T-helper 1 cell treated with Interleukin-12 subunit alpha and Interleukin-12 subunit beta and Interleukin-4 antibody, amounts not matched to agents 30 μg/mL and 1 μg/mL, for 36 hours (primary cell): ENCODE data around the gene PAK4.
"Not testable (repeated sequence)": the region's sequence is repeated elsewhere in the genome, so short reads cannot be mapped to it uniquely, and the experiment has no call there.

Experiments used
- H3K27ac Mint-ChIP-seq: one replicate; pipeline ENCODE4 v1.8.0; 2021; ENCODE audit warnings: mild to moderate bottlenecking, mixed read lengths
- H3K27me3 Mint-ChIP-seq: one replicate; pipeline ENCODE4 v1.8.0; 2021; ENCODE audit warnings: low read depth, mixed read lengths
- H3K36me3 Mint-ChIP-seq: one replicate; pipeline ENCODE4 v1.8.0; 2021; ENCODE audit warnings: low read depth, mixed read lengths
- H3K4me1 Mint-ChIP-seq: one replicate; pipeline ENCODE4 v1.8.0; 2021; ENCODE audit warnings: low read depth, mixed read lengths
- H3K4me3 Mint-ChIP-seq: one replicate; pipeline ENCODE4 v1.8.0; 2021; ENCODE audit warnings: mild to moderate bottlenecking, moderate library complexity, mixed read lengths
- H3K9me3 Mint-ChIP-seq: one replicate; pipeline ENCODE4 v1.8.0; 2021; ENCODE audit warnings: mixed read lengths

PAK4 gene

DNA sequence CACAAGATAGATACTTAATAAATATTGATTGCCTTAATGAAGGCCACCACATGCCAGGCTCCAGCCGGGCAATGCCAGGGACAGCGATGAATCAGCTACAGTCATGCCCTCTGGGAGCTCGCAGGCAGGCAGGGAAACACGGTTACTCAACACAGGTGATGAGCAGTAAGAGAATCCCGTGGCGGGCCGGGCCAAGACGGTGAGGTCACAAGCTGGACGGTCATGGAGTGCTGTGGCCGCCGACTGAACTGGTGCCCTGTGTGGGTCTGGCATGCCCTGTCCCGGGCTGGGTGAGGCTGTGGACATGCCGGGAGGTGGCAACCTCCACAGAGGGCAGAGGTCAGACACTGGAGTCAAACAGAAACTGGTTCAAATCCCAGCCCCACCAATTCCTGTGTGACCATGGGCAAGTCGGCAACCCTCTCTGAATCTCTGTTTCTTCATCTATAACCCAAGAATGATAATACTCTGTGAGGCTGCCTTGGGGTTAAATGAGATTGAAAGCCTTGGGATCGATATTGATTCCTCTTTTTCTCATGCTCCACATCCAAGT lies 13.2 kb upstream of the PAK4 start:
- Mint-ChIP-seq H3K36me3 (no peaks in the 10 kb centered on the region), H3K4me3 (no peak overlapping the region), H3K27me3 (peaks cover 9% of the 10 kb centered on the region), H3K9me3 (no peaks in the 10 kb centered on the region), H3K27ac (no peak overlapping the region), H3K4me1 (no peaks in the 10 kb centered on the region)

DNA sequence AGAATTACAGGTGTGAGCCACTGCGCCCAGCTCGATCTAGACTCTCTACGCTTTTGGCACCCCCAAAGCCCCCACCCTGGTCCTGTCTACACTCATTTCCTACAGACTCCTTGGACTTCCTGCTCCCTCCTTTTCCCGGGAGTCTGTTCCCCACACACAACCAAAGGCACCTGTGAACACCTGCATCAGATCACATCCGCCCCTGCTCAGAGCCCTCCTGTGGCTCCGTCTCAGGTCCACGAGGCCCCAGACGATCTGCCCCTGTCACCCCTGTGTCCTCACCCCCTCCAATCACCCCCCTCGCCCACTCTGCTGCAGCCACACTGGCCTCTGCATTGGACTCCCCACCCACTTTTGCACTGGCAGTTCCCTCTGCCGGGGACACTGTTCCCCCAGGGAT lies 12.4 kb upstream of the PAK4 start:
- no peaks in the 10 kb centered on the region for H3K36me3 Mint-ChIP-seq
- no peaks in the 10 kb centered on the region for H3K4me1 Mint-ChIP-seq
- peaks cover 9% of the 10 kb centered on the region for H3K27me3 Mint-ChIP-seq
- no peak overlapping the region for H3K4me3 Mint-ChIP-seq
- no peak overlapping the region for H3K27ac Mint-ChIP-seq
- H3K9me3 Mint-ChIP-seq: no peaks in the 10 kb centered on the region

DNA sequence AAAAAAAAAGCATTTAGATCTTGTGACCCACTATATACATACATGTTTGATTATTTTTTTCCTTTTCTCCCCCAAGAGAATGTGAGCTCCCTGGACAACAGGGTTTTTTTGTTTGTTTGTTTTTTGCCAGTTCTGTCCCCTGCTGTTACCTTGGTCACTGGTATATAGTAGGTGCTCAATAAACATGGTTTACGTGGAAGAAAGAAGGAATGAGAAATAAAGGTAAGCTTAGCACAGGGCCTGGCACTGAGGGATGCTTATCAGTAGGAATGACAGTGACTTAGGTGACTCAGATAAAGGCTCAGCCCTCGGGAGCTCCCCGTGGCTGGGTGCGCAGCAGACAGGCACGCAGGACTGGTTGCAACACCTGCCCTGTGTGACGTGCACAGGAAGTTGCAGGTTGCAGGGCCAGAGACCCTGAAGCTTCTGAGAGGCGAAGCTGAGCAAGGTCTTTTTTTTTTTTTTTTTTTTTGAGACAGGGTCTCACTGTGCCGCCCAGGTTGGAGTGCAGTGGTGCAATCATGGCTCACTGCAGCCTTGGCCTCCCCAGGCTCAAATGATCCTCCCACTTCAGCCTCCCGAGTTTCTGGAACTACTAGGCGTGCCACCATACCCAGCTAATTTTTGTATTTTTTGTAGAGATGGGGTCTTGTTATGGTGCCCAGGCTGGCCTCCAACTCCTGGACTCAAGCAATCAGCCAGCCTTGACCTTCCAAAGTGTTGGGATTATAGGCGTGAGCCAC lies 10.3 kb upstream of the PAK4 start:
- H3K27me3 Mint-ChIP-seq: peaks cover 9% of the 10 kb centered on the region
- H3K9me3 Mint-ChIP-seq: no peaks in the 10 kb centered on the region
- no peak overlapping the region for H3K27ac Mint-ChIP-seq
- H3K4me1 Mint-ChIP-seq: no peaks in the 10 kb centered on the region
- no peak overlapping the region for H3K4me3 Mint-ChIP-seq
- no peaks in the 10 kb centered on the region for H3K36me3 Mint-ChIP-seq

DNA sequence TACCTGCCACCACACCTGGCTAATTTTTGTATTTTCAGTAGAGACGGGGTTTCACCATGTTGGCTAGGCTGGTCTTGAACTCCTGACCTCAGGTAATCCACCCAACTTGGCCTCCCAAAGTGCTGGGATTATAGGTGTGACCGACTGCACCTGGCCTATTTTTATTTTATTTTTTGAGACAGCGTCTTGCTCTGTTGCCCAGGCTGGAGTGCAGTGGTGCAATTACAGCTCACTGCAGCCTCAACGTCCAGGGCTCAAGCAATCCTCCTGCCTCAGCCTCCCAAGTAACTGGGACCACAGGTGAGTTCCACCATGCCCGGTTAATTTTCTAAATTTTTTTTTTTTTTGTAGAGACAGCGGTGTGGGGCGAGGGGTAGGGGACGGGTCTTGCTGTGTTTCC lies 8.6 kb upstream of the PAK4 start:
- H3K27ac Mint-ChIP-seq: not testable (repeated sequence)

DNA sequence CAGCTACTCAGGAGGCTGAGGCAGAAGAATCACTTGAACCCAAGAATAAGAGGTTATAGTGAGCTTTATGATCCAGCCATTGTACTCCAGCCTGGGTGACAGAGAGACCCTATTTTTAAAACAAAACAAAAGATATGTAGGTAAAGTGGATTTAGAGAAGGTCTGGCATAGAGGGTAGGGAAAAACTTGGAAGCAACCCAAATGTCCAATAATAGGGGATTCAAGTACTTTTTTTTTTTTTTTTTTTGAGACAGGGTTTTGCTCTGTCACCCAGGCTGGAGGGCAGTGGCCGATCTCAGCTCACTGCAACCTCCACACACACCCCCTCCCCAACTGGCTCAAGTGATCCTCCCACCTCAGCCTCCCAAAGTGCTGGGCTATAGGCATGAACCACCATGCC lies 5.8 kb upstream of the PAK4 start:
- Mint-ChIP-seq H3K4me3 (no peak overlapping the region), H3K9me3 (no peaks in the 10 kb centered on the region), H3K4me1 (peaks cover 11% of the 10 kb centered on the region), H3K36me3 (no peaks in the 10 kb centered on the region), H3K27me3 (peaks cover 8% of the 10 kb centered on the region), H3K27ac (no peak overlapping the region)

More for the DNA sequence above, 8.6 kb upstream of the PAK4 start:
- H3K27me3 Mint-ChIP-seq, H3K36me3 Mint-ChIP-seq, H3K4me1 Mint-ChIP-seq, H3K9me3 Mint-ChIP-seq, H3K4me3 Mint-ChIP-seq: not testable (repeated sequence)

DNA sequence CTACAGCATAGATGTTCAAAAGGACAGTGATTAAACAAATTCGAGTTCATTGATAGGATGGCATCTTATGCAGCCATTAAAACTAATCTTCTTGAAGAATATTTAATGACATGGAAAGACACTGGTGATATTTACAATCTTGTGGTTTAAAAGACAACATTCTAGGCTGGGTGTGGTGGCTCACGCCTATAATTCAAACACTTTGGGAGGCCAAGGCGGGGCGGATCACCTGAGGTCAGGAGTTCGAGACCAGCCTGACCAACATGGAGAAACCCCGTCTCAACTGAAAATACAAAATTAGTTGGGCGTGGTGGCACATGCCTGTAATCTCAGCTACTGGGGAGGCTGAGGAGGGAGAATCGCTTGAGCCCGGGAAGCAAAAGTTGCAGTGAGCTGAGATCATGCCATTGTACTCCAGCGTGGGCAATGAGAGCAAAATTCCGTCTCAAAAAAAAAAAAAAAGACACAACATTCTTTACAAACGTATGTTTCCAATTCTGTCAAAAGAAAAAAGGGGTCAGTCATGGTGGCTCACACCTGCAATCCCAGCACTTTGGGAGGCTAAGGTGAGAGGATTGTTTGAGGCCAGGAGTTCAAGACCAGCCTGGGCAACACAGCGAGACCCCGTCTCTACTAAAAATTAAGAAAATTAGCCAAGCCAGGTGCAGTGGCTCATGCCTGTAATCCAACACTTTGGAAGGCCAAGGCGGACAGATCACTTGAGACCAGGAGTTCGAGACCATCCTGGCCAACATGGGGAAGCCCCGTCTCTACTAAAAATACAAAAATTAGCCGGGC lies 2.5 kb upstream of the PAK4 start:
- Mint-ChIP-seq H3K9me3 (no peaks in the 10 kb centered on the region), H3K4me3 (peak overlapping the region; percentile 64), H3K27me3 (peaks cover 8% of the 10 kb centered on the region)

DNA sequence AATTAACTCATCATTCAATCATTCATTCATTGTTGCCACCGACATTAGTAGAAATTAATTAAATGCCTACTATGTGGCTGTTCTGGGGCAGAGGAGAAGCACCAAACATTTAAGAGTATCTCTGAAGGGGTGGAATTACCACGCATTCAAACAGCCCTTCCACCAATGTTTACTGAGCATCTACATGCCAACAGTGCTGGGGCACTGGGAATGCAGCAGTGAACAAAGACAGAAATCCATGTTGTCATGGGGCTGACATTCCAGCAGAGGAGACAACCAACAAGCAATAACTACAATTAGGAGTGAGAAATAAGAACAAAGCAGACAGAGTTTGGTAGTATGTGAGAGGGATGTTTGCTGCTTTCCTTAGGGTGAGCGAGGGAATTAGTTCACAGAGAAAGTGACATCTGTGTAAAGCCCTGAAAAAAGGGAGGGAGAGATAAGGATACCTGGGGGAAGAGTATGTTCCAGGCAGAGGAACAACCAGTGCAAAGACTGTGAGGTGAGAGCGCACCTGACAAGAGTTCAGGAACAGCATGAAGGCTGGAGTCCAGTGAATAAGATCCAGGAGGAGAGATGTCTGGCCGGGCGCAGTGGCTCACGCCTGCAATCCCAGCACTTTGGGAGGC lies 1.3 kb upstream of the PAK4 start:
- Mint-ChIP-seq H3K36me3 (peaks cover 2% of the 10 kb centered on the region), H3K27ac (peak overlapping the region; percentile 47), H3K4me1 (peaks cover 27% of the 10 kb centered on the region), H3K4me3 (peak overlapping the region; percentile 71), H3K9me3 (no peaks in the 10 kb centered on the region), H3K27me3 (peaks cover 8% of the 10 kb centered on the region)

More for the DNA sequence above, 2.5 kb upstream of the PAK4 start:
- Mint-ChIP-seq H3K27ac (no peak overlapping the region), H3K36me3 (peaks cover 2% of the 10 kb centered on the region), H3K4me1 (peaks cover 27% of the 10 kb centered on the region)

DNA sequence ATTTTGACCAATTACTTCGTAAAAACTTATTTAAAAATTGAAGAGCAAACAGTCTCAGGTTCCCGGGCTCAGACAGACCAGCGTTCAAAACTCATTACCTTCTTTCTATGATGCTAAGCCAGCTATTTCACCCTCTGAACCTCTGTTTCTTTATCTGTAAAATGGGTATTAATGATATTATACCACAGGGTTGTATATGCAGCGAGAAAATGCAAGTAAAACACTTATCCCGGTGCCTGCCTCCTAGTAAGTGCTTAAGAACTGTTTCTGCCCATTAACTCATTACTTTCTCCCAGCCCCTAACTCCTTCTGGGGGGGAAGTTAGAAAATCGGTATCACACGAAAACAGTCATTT lies 410 bp upstream of the PAK4 start:
- H3K27me3 Mint-ChIP-seq: peaks cover 8% of the 10 kb centered on the region

DNA sequence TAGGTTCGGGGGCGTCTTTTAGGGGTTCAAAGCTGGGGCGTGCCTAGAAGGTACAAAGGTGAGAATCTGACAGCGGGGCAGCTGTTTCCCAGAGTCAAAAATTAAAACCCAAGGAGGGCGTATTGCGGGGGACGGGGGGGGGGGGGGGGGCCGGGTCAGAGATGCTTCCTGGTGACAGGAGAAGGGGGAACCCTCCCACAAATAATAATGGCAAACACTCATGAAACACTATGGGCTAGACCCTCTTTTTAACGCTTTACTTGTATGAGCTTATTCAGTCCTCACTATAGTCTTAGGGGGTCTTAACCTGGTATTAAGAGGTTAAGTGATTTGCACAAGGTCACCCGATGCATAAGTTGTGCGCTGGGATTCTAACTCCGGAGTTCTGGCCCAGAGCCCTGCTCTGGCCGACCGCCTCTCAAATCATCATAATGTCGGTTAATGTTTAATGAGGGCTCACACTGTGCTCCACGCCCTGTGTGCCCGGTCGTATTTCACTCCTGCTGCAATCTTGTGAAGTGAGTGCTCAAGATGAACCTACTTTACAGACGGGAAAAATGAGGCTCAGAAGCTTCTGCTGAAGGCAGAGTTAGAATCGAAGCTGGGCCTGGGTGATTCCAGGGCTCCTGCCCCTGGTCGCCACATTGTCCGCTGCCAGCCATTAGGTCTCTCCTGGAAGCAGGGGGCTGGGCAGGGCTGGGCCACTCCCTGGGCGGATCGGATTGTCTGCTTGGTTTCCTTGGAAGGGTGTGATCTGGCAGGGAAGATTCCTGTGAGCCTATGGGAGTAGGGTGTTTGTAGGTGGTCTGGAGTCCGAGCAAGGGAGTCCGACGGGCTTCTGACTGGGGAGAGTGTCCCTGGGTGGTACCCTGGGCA lies 964 bp downstream of the PAK4 start:
- peaks cover 32% of the 10 kb centered on the region for H3K4me1 Mint-ChIP-seq

More for the DNA sequence above, 410 bp upstream of the PAK4 start:
- H3K36me3 Mint-ChIP-seq: peaks cover 2% of the 10 kb centered on the region
- H3K4me3 Mint-ChIP-seq: peak overlapping the region; percentile 99
- H3K27ac Mint-ChIP-seq: peak overlapping the region; percentile 97
- no peaks in the 10 kb centered on the region for H3K9me3 Mint-ChIP-seq
- peaks cover 29% of the 10 kb centered on the region for H3K4me1 Mint-ChIP-seq

DNA sequence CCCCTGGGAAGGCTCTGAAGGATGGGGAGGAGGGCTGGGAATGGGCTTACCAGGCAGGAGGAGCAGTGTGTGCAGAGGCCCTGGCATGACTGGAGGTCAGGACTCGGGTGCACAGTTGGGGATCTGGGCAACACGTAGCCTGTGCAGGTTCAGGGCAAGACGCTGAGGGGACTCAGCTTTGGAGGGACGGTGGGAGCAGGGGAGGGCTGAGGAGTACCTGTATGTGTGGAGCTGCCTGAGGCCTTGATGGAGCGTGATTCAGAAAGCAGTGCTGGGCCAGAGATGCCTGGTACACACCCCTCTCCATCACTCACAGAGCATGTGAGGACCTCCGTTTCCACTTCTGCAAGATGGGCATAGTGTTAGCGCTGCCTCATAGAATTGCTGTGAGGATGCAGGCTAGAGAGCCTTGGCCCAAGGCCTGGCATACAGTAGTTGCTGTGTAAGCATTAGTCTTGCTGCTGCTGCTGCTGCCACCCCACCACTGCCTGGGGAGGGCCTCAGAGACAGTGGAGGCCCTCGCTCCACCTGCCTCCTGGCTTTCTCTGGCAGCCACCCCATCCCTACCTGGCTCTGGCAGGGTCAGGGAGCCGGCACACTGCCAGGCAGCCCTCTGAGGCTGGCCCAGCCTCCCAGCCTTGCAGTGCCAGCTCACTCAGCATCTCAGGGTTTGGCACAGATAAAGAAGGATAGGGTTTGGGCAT lies 2.4 kb downstream of the PAK4 start:
- no peaks in the 10 kb centered on the region for H3K27me3 Mint-ChIP-seq
- H3K4me1 Mint-ChIP-seq: peaks cover 33% of the 10 kb centered on the region
- no peak overlapping the region for H3K27ac Mint-ChIP-seq
- no peaks in the 10 kb centered on the region for H3K9me3 Mint-ChIP-seq
- H3K4me3 Mint-ChIP-seq: no peak overlapping the region
- peaks cover 2% of the 10 kb centered on the region for H3K36me3 Mint-ChIP-seq

More for the DNA sequence above, 964 bp downstream of the PAK4 start:
- Mint-ChIP-seq H3K4me3 (peak overlapping the region; percentile 99), H3K27ac (peak overlapping the region; percentile 97), H3K9me3 (no peaks in the 10 kb centered on the region), H3K36me3 (peaks cover 2% of the 10 kb centered on the region), H3K27me3 (peaks cover 3% of the 10 kb centered on the region)

DNA sequence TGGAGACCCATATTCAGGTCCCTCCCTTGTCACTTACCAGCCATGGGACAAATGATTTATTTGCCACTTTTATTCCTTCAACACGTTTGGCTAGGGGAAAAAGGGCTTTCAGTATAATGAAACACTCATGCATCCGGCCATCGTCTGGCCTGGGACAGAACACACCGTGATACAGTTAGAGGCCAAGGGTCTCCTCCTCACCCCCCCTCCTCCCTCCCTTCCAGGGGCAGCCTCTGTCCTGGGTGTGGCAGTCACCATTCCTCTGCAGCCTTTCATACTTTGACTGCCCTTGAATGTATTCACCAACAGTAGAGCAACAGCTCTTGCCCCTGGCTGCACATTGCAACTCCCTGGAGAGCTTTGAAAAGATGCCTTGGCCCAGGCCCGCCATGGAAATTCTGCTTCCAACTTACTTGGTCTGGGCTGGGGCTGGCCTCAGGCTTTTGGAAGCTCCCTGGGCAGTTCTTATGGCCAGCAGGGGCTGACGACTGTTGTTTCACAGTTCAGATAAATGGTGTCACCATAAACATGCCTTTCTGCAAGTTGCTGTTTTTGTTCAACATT lies 3.0 kb downstream of the PAK4 start:
- no peaks in the 10 kb centered on the region for H3K27me3 Mint-ChIP-seq
- H3K36me3 Mint-ChIP-seq: peaks cover 2% of the 10 kb centered on the region
- H3K9me3 Mint-ChIP-seq: no peaks in the 10 kb centered on the region
- H3K4me1 Mint-ChIP-seq: peaks cover 33% of the 10 kb centered on the region
- H3K27ac Mint-ChIP-seq: no peak overlapping the region
- H3K4me3 Mint-ChIP-seq: no peak overlapping the region

DNA sequence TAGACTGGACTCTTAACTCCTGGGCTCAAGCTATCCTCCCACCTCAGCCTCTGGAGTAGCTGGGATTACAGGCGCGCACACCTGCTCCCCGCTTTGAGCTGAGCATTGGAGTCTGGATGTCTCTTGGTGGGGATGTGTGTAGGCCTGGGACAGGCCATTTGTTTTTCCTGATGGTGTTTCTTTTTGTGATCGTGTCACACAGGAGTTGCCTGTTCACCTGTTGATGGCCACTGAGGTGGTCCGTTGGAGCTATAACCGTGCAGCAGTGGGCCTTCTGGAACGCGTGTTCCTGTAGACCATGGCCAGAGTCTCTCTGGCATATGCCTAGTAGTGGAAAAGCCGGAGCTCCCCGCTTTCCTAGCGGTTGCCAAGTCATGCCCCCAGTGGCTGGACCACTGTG lies 3.5 kb downstream of the PAK4 start:
- Mint-ChIP-seq H3K27me3 (no peaks in the 10 kb centered on the region), H3K9me3 (no peaks in the 10 kb centered on the region), H3K36me3 (peaks cover 2% of the 10 kb centered on the region), H3K4me3 (no peak overlapping the region), H3K4me1 (peaks cover 31% of the 10 kb centered on the region), H3K27ac (no peak overlapping the region)
